OCI-LY7 (cell line): ENCODE data around the gene ZNF691.

Experiments used
- CTCF ChIP-seq: fragments of 200-600 bp; sonication (generic); conservative IDR thresholded peaks from 2 replicates; pipeline ENCODE4 v1.5.1; 2014; ENCODE audit warnings: mild to moderate bottlenecking, antibody characterized with exemption, low read length, moderate library complexity, mixed read lengths
- EZH2phosphoT487 ChIP-seq: fragments of 200-600 bp; sonication (generic); IDR thresholded peaks from 2 replicates; pipeline ENCODE4 v1.6.1; 2018; ENCODE audit warnings: low read depth, borderline replicate concordance, mild to moderate bottlenecking, mixed run types, antibody characterized with exemption, low read length, moderate library complexity, mixed read lengths

DNA sequence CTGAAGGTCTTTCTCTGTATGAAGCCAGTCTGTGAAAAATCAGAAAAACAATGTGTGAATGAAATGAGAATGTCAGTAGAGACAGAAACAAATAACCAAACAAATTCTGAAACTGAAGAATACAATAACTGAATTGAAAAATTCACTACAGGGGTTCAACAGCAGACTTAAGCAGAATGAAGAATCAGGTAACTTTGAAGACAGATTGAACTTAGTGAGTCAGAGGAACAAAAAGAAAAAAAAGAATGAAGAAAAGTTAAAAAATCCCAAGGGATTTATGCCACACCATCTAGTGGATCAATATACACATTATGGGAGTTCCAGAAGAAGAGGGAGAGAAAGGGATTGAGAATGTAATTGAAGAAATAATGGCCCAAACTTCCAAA is 14.6 kb downstream of the ZNF691 start:
- TF ChIP-seq CTCF, result no peak
- no peak for TF ChIP-seq EZH2phosphoT487
